22Rv1 (cell line): ENCODE measurements around the gene CTDSPL.

Experiments
- ZFX ChIP-seq: fragments of 450-650 bp; IDR thresholded peaks from 2 replicates; pipeline ENCODE4 v1.6.1; 2017; ENCODE audit warnings: antibody characterized with exemption, borderline replicate concordance
- TF ChIP-seq, protein P1 (sequence below): fragments of 450-650 bp; IDR thresholded peaks from 2 replicates; pipeline ENCODE4 v1.5.1; 2017; ENCODE audit warnings: mild to moderate bottlenecking

- TF ChIP-seq, protein P1, sequence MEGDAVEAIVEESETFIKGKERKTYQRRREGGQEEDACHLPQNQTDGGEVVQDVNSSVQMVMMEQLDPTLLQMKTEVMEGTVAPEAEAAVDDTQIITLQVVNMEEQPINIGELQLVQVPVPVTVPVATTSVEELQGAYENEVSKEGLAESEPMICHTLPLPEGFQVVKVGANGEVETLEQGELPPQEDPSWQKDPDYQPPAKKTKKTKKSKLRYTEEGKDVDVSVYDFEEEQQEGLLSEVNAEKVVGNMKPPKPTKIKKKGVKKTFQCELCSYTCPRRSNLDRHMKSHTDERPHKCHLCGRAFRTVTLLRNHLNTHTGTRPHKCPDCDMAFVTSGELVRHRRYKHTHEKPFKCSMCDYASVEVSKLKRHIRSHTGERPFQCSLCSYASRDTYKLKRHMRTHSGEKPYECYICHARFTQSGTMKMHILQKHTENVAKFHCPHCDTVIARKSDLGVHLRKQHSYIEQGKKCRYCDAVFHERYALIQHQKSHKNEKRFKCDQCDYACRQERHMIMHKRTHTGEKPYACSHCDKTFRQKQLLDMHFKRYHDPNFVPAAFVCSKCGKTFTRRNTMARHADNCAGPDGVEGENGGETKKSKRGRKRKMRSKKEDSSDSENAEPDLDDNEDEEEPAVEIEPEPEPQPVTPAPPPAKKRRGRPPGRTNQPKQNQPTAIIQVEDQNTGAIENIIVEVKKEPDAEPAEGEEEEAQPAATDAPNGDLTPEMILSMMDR: no peak
- TF ChIP-seq ZFX: no peak
Observed at GRCh38 chr3:37858742-37859141, 2.9 kb upstream of the CTDSPL start.
